Upper lobe of left lung (tissue), 6 donors: ENCODE results near the gene SNX20. TPM values are rescaled to one million over a fixed set of nuclear protein-coding genes. Genes with fewer than 3 reads are reported as not detected.

ENCODE experiments used
- ATAC-seq, 2 donors: fragments of 200-7000 bp; cut with Tn5 transposase; one replicate each; pipeline ENCODE4 v1.9.1; 2022; ENCODE audit warnings: mild to moderate bottlenecking in 2 of 2, moderate library complexity in 2 of 2; ENCODE audit not compliant: low FRiP score in 2 of 2
- DNase-seq, 2 donors: peaks; one replicate each; pipeline ENCODE4 v3.0.0-alpha.2; 2019 to 2020
- H3K27ac ChIP-seq, 4 donors: fragments of 200-600 bp; sonication (generic); one replicate each; pipeline ENCODE4 v1.5.1; 2016 to 2019
- H3K27me3 ChIP-seq, 4 donors: fragments of 200-600 bp; sonication (generic); one replicate each; pipeline ENCODE4 v1.5.1; 2017 to 2019
- H3K36me3 ChIP-seq, 4 donors: fragments of 200-600 bp; sonication (generic); one replicate each; pipeline ENCODE4 v1.5.1; 2016 to 2019
- H3K4me1 ChIP-seq, 4 donors: fragments of 200-600 bp; sonication (generic); one replicate each; pipeline ENCODE4 v1.5.1; 2018 to 2019
- H3K4me3 ChIP-seq, 4 donors: fragments of 200-600 bp; sonication (generic); one replicate each; pipeline ENCODE4 v1.5.1; 2017 to 2019; ENCODE audit warnings: mild to moderate bottlenecking in 2 of 4, moderate library complexity in 1 of 4
- H3K9me3 ChIP-seq, 4 donors: fragments of 200-600 bp; sonication (generic); one replicate each; pipeline ENCODE4 v1.5.1; 2018 to 2019
- CTCF ChIP-seq, 6 experiments: fragments of 450-650 bp in 4 of 6; fragments of 200-600 bp in 2 of 6; sonication (generic) in 2 of 6; IDR thresholded peaks; one replicate each; pipeline ENCODE4 v1.5.1; 2016 to 2019; ENCODE audit warnings: antibody characterized with exemption in 6 of 6
- EP300 ChIP-seq, 4 donors: sonication (generic); formaldehyde crosslinking; IDR thresholded peaks; one replicate each; pipeline ENCODE4 v1.5.1; 2017; ENCODE audit warnings: antibody characterized with exemption in 4 of 4, control low read depth in 2 of 4
- POLR2A ChIP-seq, 4 donors: fragments of 450-650 bp; IDR thresholded peaks; one replicate each; pipeline ENCODE4 v1.5.1; 2016 to 2017; ENCODE audit warnings: antibody characterized with exemption in 4 of 4, mild to moderate bottlenecking in 2 of 4
- POLR2AphosphoS5 ChIP-seq, 2 donors: sonication (generic); formaldehyde crosslinking; IDR thresholded peaks; one replicate each; pipeline ENCODE4 v1.5.1; 2017; ENCODE audit warnings: antibody characterized with exemption in 2 of 2
- WGBS, 2 donors: methylation state at CpG; one replicate each; pipeline ENCODE4 v1.1.5; 2017 to 2018; 5-methylcytosine and 5-hydroxymethylcytosine counted together
- total RNA-seq, 6 donors: library from RNA; depleted of rRNA in 4 of 6; stranded (reverse); fragments of >200 nt in 4 of 6; gene quantifications; one replicate each; pipeline versions ENCODE4 v1.1.0 to v1.2.1, GENCODE V29; 2016 to 2021
- donor health status: DM: no; HTN: no; CAD: no; lungs with moderate emphysema.
- donor health status: DM: no; HTN: yes; CAD: no; lungs with severe emphysema.

The SNX20 gene
- total RNA-seq, 6 donors from 2014 or later: 3.2 to 16.9 (median 13.2) TPM

DNA sequence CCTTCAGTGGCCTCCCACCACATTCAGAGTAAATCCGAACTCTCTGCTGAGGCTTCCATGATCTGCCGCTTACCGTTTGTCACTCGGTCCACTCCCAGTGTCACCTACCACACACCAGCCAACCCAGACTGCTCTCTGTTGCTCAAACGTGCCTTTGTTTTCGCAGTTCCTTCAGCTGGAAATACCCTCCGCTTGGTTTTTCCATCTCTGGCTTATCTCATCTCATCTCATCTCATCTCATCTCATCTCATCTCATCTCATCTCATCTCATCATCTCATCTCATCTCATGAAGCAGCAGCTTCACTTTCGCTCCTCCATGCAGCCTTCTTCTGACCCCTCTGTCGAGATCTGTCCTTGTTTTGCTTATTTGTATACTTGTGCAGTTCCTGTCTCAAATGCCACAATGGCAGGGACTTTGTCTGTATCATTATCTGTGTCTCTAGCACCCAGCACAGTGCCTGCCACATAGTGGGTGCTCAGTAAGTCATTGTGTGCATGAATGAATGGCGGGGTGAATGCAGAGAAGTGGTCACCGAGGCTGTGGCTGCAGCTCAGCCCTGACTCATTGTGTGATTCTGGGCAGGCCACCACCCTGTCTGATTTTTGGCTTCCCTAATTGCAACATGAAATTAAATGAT lies 3.8 kb upstream of the SNX20 start:
- H3K4me1 ChIP-seq: peaks cover 9 to 33% (median 14%) of the 10 kb centered on the region in 4 donors
- H3K4me3 ChIP-seq: no peak overlapping the region
- TF ChIP-seq POLR2AphosphoS5 (IDR thresholded peaks at IDR 0.05) (no peak), EP300 (IDR thresholded peaks at IDR 0.05) (no peak), CTCF (IDR thresholded peaks at IDR 0.05) (no peak)
- ATAC-seq: peak in 1 of 2 donors; percentile 59
- no peaks in the 10 kb centered on the region for H3K9me3 ChIP-seq
- no peaks in the 10 kb centered on the region for H3K27me3 ChIP-seq
- H3K36me3 ChIP-seq: no peaks in the 10 kb centered on the region
- peak overlapping the region; percentile 36 to 77 (median 56) for H3K27ac ChIP-seq
- WGBS, 2 donors: 67 to 72% methylated on average over 11 of the region's 11 CpGs
- DNase-seq: no peak

GRCh38 chr16:50683689-50684374 lies 2.7 kb upstream of the SNX20 start:
- Histone ChIP-seq H3K4me1 (peaks cover 12 to 42% (median 13%) of the 10 kb centered on the region in 4 donors), H3K36me3 (no peaks in the 10 kb centered on the region), H3K9me3 (no peaks in the 10 kb centered on the region), H3K27me3 (no peaks in the 10 kb centered on the region), H3K27ac (peak overlapping the region; percentile 32 to 61 (median 44)), H3K4me3 (no peak overlapping the region)
- WGBS, 2 donors: 58 to 70% methylated on average over 8 to 13 of the region's 14 CpGs
- DNase-seq (peak in 1 of 2 donors; percentile 68), ATAC-seq (peak; percentile 16 to 60)
- no peak for TF ChIP-seq POLR2A (IDR thresholded peaks at IDR 0.05)
- TF ChIP-seq EP300 (IDR thresholded peaks at IDR 0.05): no peak
- TF ChIP-seq POLR2AphosphoS5 (IDR thresholded peaks at IDR 0.05): peak in 1 of 2 donors; percentile 9
- TF ChIP-seq CTCF (IDR thresholded peaks at IDR 0.05): no peak

GRCh38 chr16:50680556-50680893 lies 587 bp downstream of the SNX20 start:
- Histone ChIP-seq H3K27me3 (no peaks in the 10 kb centered on the region), H3K4me1 (peaks cover 8 to 50% (median 14%) of the 10 kb centered on the region in 4 donors), H3K36me3 (no peaks in the 10 kb centered on the region), H3K4me3 (peak overlapping the region in 3 of 4 donors; percentile 36 to 49 (median 41)), H3K27ac (peak overlapping the region; percentile 58 to 88 (median 83)), H3K9me3 (no peaks in the 10 kb centered on the region)
- TF ChIP-seq POLR2AphosphoS5 (IDR thresholded peaks at IDR 0.05) (no peak), EP300 (IDR thresholded peaks at IDR 0.05) (no peak), POLR2A (IDR thresholded peaks at IDR 0.05) (no peak), CTCF (IDR thresholded peaks at IDR 0.05) (no peak)
- WGBS, 2 donors: 83% methylated on average over 3 of the region's 3 CpGs; no CpG with 5 or more reads in 1 of the 2 donors
- no peak for ATAC-seq
- no peak for DNase-seq

- Histone ChIP-seq H3K27me3 (no peaks in the 10 kb centered on the region), H3K4me1 (peaks cover 7 to 45% (median 15%) of the 10 kb centered on the region in 4 donors), H3K36me3 (no peaks in the 10 kb centered on the region), H3K27ac (peak overlapping the region; percentile 58 to 88 (median 83)), H3K4me3 (peak overlapping the region in 3 of 4 donors; percentile 36 to 49 (median 41)), H3K9me3 (no peaks in the 10 kb centered on the region)
- TF ChIP-seq POLR2AphosphoS5 (IDR thresholded peaks at IDR 0.05): no peak
- no peak for TF ChIP-seq POLR2A (IDR thresholded peaks at IDR 0.05)
- no peak for TF ChIP-seq CTCF (IDR thresholded peaks at IDR 0.05)
- TF ChIP-seq EP300 (IDR thresholded peaks at IDR 0.05): no peak
- DNase-seq: no peak
- WGBS, 2 donors: 85 to 87% methylated on average over 6 of the region's 6 CpGs
- ATAC-seq: no peak
Measured at GRCh38 chr16:50679676-50680555, 1.2 kb downstream of the SNX20 start.
